Esophagus (tissue), 2 donors: ENCODE data around the gene IMMP2L. TPM values are rescaled to one million over a fixed set of nuclear protein-coding genes. Genes with fewer than 3 reads are reported as not detected.

Experiments
- H3K27ac ChIP-seq, 2 donors: one replicate each; pipeline ENCODE4 v1.5.1; 2013; ENCODE audit warnings: low read depth in 2 of 2, mild to moderate bottlenecking in 2 of 2, inconsistent platforms in 1 of 2, low read length in 1 of 2, moderate library complexity in 1 of 2
- H3K27me3 ChIP-seq, 2 donors: one replicate each; pipeline ENCODE4 v1.6.1; 2013; ENCODE audit warnings: low read length in 2 of 2, control low read depth in 1 of 2, mild to moderate bottlenecking in 1 of 2; ENCODE audit not compliant: insufficient read depth in 2 of 2, control insufficient read depth in 1 of 2
- H3K36me3 ChIP-seq, 2 donors: one replicate each; pipeline ENCODE4 v1.6.1; 2013; ENCODE audit warnings: low read length in 1 of 2; ENCODE audit not compliant: control insufficient read depth in 2 of 2, insufficient read depth in 2 of 2
- H3K4me1 ChIP-seq, 2 donors: one replicate each; pipeline ENCODE4 v1.6.1; 2013; ENCODE audit warnings: low read length in 1 of 2; ENCODE audit not compliant: control insufficient read depth in 2 of 2, insufficient read depth in 2 of 2
- H3K4me3 ChIP-seq, 2 donors: one replicate each; pipeline ENCODE4 v1.5.1; 2013; ENCODE audit warnings: low read length in 2 of 2, mild to moderate bottlenecking in 2 of 2, low read depth in 1 of 2, moderate library complexity in 1 of 2
- H3K9me3 ChIP-seq, 2 donors: one replicate each; pipeline ENCODE4 v1.6.1; 2013; ENCODE audit warnings: mild to moderate bottlenecking in 2 of 2, low read depth in 1 of 2, low read length in 1 of 2, moderate library complexity in 1 of 2; ENCODE audit not compliant: control insufficient read depth in 2 of 2, insufficient read depth in 1 of 2
- WGBS, 2 donors: extraction: QIAGEN DNeasy Blood & Tissue Kit; methylation state at CpG; one replicate each; pipeline ENCODE4 v1.1.7; 2013; 5-methylcytosine and 5-hydroxymethylcytosine counted together
- polyA plus RNA-seq, 2 donors: library from polyadenylated mRNA; stranded (reverse); fragments of 200-250 nt; gene quantifications; one replicate each; pipeline ENCODE4 v1.2.3, GENCODE V29; 2013
- donor health status: healthy with polysubstance abuse.
- donor health status: Bipolar disorder and iron deficiency.

The IMMP2L gene
- polyA plus RNA-seq, 2 donors = 6.5 to 14.5 TPM

GRCh38 chr7:111011520-111011919 is 550.8 kb downstream of the IMMP2L start:
- WGBS, 2 donors = 72 to 93% methylated on average over 3 of the region's 3 CpGs
- Histone ChIP-seq H3K36me3 (no peaks in the 10 kb centered on the region), H3K9me3 (peaks cover 0 to 2% of the 10 kb centered on the region in 2 donors), H3K4me1 (no peaks in the 10 kb centered on the region), H3K27ac (no peak overlapping the region), H3K4me3 (no peak overlapping the region), H3K27me3 (no peaks in the 10 kb centered on the region)

- Histone ChIP-seq H3K9me3 (peaks cover 0 to 2% of the 10 kb centered on the region in 2 donors), H3K27ac (no peak overlapping the region), H3K27me3 (no peaks in the 10 kb centered on the region), H3K4me3 (no peak overlapping the region), H3K4me1 (no peaks in the 10 kb centered on the region), H3K36me3 (no peaks in the 10 kb centered on the region)
- WGBS, 2 donors = 91 to 93% methylated on average over 4 of the region's 4 CpGs
Measured at GRCh38 chr7:111010798-111011197, 551.5 kb downstream of the IMMP2L start.

DNA sequence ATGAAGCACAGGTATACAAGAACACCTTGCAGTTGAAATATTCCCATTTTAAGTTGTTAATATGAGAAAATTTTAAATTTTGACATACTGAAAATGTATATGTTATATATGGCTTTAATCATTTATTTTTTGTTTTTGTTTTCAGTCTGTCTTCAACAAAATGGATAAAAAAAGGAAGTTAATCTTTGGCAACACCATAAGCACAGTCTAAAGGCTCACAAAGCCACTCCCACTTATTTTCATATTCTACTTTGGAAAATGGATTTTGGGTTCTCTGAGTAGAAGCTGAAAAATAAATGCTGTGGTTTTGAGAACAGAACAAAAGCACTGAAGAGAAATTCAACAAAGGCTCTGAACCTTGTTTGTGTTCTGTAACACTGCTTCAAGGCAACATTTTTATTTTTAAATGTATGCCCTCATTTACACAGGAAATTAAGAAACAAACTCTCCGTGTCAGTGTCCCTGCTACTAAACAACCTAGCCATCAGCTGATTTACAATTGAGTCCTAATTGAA is 552.7 kb downstream of the IMMP2L start:
- Histone ChIP-seq H3K27me3 (no peaks in the 10 kb centered on the region), H3K4me1 (no peaks in the 10 kb centered on the region), H3K36me3 (no peaks in the 10 kb centered on the region), H3K27ac (no peak overlapping the region), H3K4me3 (no peak overlapping the region), H3K9me3 (peaks cover 0 to 2% of the 10 kb centered on the region in 2 donors)
- WGBS, 2 donors = 77 to 78% methylated on average over 1 of the region's 1 CpG

GRCh38 chr7:111006691-111007090 is 555.6 kb downstream of the IMMP2L start:
- no peaks in the 10 kb centered on the region for H3K36me3 ChIP-seq
- H3K27me3 ChIP-seq = no peaks in the 10 kb centered on the region
- H3K27ac ChIP-seq = no peak overlapping the region
- no peak overlapping the region for H3K4me3 ChIP-seq
- 94 to 98% methylated on average over 2 of the region's 2 CpGs for WGBS, 2 donors
- H3K9me3 ChIP-seq = peaks cover 0 to 2% of the 10 kb centered on the region in 2 donors
- no peaks in the 10 kb centered on the region for H3K4me1 ChIP-seq

DNA sequence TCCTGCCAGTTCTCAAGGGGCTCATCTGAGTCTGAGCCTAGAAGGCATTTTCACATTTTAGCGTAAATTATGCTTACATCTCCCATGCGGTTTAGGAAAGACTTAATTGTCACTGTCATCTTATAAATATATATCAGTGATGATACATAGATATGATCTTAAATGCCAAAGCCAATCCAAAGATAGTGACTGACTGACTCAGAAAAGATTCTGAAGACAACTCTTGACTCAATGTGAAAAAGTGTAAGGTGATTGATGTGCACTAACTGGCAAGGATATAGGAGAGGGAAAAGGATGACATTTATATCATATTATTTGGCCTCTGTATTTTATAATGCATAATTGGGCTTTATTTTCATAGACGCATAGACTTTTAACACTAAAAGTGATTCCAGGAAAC is 556.3 kb downstream of the IMMP2L start:
- Histone ChIP-seq H3K9me3 (peaks cover 0 to 2% of the 10 kb centered on the region in 2 donors), H3K27ac (no peak overlapping the region), H3K4me3 (no peak overlapping the region), H3K4me1 (no peaks in the 10 kb centered on the region), H3K27me3 (no peaks in the 10 kb centered on the region), H3K36me3 (no peaks in the 10 kb centered on the region)
- WGBS, 2 donors = 61% methylated on average over 3 of the region's 3 CpGs

DNA sequence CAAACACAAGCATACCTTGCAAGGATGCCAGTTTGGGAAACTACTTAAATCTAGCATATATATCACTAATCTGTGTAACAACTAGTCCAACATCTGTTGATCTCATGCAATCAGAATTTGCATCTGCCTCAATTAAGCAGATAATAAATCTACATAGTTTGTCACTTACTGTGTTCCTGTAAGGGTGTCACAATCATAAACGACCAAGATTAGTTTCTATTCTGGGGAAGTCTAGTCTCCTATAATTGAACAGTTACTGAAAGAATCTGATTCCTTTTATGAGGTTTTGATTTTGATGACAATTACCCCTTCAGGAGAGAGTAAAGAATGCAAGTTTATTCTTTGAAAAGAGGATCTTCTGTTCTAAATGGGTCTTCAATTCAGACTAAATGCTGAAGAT is 556.8 kb downstream of the IMMP2L start:
- Histone ChIP-seq H3K27ac (no peak overlapping the region), H3K27me3 (no peaks in the 10 kb centered on the region), H3K36me3 (no peaks in the 10 kb centered on the region), H3K4me3 (no peak overlapping the region), H3K9me3 (peaks cover 0 to 2% of the 10 kb centered on the region in 2 donors), H3K4me1 (no peaks in the 10 kb centered on the region)
- WGBS, 2 donors = 47 to 50% methylated on average over 1 of the region's 1 CpG

GRCh38 chr7:111004310-111004901 is 557.9 kb downstream of the IMMP2L start:
- Histone ChIP-seq H3K9me3 (peaks cover 0 to 2% of the 10 kb centered on the region in 2 donors), H3K27ac (no peak overlapping the region)
- WGBS, 2 donors = 86 to 90% methylated on average over 4 of the region's 4 CpGs

GRCh38 chr7:111003883-111004282 is 558.4 kb downstream of the IMMP2L start:
- Histone ChIP-seq H3K27me3 (no peaks in the 10 kb centered on the region), H3K4me3 (no peak overlapping the region), H3K27ac (no peak overlapping the region), H3K9me3 (peaks cover 0 to 2% of the 10 kb centered on the region in 2 donors), H3K4me1 (no peaks in the 10 kb centered on the region), H3K36me3 (no peaks in the 10 kb centered on the region)

More at GRCh38 chr7:111004310-111004901, 557.9 kb downstream of the IMMP2L start:
- Histone ChIP-seq H3K4me1 (no peaks in the 10 kb centered on the region), H3K27me3 (no peaks in the 10 kb centered on the region), H3K36me3 (no peaks in the 10 kb centered on the region), H3K4me3 (no peak overlapping the region)

DNA sequence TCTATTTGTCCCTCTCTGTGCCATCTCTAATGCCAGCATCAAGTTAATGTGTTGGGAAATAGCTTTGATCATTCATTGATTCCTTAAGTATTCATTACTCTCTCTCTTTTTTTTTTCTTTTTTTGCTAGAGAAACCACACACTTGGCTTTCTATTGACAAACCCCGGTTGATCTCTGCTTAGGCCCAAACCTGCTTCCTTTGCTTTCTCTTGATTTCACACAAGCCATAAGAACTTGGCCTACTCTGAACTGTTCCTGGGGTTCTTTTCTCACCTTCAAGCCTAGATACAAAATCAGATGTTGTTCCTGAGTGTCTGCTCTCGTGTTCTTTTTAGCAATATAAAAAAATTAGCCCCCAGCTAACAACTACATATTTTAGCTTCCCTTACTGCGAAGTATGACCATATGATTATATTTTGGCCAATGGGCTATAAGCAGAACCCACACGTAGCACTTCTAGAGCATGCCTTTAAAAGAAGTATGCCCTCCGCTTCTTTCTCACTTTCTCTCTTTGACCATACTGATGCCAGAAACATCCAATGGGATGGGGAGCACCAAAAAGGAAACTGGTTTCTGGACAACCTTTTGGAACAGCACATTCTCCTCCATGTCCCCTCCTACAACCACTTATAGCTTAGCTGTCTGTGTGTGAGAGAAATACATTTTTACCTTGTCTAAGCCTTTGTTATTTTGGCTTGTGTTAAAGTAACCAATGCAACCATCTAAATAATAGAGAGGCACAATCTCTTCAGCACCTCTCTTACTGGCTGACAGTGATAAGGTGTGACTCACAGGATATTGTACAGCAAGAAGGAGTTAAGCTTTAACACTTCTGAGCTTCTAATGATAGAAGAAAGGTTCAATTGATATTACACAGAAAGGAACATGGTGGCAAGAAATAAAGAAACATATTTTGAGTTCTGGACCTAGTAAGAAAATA is 568.0 kb downstream of the IMMP2L start:
- Histone ChIP-seq H3K4me1 (no peaks in the 10 kb centered on the region), H3K9me3 (no peaks in the 10 kb centered on the region), H3K36me3 (no peaks in the 10 kb centered on the region), H3K27ac (no peak overlapping the region), H3K27me3 (no peaks in the 10 kb centered on the region), H3K4me3 (no peak overlapping the region)
- WGBS, 2 donors = 91 to 93% methylated on average over 5 of the region's 5 CpGs
